GM21717 (cell line): ENCODE results near the gene KRTAP10-5.
"Not testable (repeated sequence)": the region's sequence is repeated elsewhere in the genome, so short reads cannot be mapped to it uniquely, and the experiment has no call there.

ENCODE experiments used
- ATAC-seq: cut with Tn5 transposase; IDR thresholded peaks from one replicate; pipeline ENCODE4 v1.9.1; 2021; ENCODE audit warnings: mild to moderate bottlenecking, moderate library complexity; ENCODE audit not compliant: unreplicated experiment

KRTAP10-5 gene

DNA sequence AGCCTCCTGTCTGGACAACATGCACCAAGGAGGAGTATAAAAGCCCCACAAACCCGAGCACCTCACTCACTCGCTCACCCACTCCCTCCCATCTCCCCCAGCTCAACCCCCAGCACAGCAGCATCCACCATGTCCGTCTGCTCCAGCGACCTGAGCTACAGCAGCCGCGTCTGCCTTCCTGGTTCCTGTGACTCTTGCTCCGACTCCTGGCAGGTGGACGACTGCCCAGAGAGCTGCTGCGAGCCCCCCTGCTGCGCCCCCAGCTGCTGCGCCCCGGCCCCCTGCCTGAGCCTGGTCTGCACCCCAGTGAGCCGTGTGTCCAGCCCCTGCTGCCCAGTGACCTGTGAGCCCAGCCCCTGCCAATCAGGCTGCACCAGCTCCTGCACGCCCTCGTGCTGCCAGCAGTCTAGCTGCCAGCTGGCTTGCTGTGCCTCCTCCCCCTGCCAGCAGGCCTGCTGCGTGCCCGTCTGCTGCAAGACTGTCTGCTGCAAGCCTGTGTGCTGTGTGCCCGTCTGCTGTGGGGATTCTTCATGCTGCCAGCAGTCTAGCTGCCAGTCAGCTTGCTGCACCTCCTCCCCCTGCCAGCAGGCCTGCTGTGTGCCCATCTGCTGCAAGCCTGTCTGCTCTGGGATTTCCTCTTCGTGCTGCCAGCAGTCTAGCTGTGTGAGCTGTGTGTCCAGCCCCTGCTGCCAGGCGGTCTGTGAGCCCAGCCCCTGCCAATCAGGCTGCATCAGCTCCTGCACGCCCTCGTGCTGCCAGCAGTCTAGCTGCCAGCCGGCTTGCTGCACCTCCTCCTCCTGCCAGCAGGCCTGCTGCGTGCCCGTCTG is 6.6 kb downstream of the KRTAP10-5 start, which contains the start of gene KRTAP10-4:
Gene KRTAP10-4 (plus strand): TSS at position 100 of the 827 bp plus-strand sequence. CDS start 30 bp downstream, at position 130.
- not testable (repeated sequence) for ATAC-seq

GRCh38 chr21:44572959-44573583 is 7.3 kb downstream of the KRTAP10-5 start:
- ATAC-seq: no peak

GRCh38 chr21:44571844-44572782 is 8.3 kb downstream of the KRTAP10-5 start:
- ATAC-seq: no peak

DNA sequence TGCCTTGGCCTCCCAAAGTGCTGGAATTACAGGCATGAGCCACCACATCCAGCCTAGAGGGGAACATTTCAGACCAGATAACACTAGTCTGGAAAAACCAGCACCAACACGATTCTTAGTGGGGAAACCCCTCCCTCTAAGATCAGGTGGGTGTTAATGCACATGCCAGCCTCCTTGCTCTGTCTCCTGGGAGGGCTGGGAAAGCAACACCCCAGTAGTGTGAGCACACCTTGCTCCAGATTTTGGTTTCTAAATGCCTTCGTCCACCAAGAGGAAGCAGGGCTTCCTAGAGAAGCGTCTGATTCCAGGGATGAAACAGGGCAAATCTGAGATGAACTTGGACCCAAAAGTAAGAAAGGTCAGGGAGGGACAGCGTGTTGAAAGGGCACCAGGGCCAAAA is 9.1 kb downstream of the KRTAP10-5 start:
- no peak for ATAC-seq

DNA sequence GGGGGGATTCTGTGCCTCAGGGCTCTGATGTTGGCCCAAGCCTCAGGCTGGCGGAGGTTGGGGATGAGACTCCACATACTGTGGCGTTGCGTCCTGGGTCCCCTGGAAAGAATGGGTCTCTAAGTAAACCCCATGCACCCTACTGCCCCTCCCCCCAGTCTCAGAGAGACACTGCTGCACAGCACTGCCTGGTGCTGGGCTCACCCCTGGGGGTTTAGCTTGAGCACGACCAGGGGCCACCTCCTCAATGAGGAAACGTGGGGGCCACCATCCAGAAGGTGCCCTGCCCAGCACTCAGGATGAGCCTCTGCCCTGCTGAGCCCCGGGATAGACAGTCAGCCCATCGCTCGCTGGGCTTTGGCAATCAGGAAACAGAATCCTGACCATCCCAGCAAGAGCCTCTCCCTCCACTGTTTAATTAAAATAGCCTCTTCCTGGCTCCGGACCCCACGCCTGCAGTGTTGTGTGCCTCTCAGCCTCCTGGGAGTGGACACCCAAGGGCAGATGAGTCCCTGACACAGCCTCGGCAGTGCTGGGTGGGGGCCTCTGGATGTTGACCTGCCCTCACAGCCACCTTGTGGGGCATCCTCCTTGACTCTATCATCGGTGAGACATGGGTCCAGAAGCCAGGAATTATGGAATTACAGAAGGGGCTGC is 10.4 kb downstream of the KRTAP10-5 start:
- ATAC-seq: no peak

DNA sequence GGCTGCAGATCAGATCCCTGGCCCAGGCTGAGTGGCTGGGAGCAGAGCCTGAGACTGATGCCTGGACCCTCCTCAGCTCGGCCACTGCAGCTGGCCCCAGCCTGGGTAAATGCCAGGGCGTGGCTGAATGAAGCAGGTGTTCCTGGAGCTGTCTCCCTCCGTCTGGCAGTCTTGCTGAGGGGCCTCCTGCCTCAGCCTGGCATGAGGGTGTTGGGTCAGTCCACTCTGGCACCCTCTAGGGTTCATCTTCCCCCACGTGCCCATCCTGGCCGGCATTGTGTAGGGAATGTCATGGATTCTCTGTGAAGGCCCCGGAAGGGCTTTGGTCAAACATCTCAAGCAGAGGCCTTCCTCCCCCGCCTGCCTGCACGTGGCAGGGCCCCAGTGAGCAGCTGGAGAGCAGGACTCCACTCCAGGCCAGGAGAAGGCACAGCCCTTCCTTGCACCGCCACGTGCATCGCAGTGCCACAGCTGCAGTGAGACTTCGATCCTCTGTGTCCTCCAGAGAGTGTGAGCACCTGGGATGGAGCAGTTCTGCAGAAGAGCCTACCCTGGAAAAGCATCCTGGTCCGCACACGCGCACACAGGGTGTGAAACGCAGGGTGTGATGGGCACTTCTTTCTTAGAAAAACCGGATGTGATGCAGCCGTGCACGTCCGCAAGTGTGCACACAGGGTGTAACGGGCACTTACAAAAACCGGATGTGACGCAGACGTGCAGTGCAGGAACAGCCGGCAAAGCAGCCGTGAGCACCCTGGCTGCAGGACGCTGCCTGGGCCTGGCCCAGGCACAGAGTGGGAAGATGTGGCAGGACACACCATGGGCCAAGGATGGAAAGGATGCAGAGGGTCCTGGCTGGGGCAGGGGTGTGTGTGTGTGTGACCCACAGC is 11.5 kb downstream of the KRTAP10-5 start:
- ATAC-seq: no peak

DNA sequence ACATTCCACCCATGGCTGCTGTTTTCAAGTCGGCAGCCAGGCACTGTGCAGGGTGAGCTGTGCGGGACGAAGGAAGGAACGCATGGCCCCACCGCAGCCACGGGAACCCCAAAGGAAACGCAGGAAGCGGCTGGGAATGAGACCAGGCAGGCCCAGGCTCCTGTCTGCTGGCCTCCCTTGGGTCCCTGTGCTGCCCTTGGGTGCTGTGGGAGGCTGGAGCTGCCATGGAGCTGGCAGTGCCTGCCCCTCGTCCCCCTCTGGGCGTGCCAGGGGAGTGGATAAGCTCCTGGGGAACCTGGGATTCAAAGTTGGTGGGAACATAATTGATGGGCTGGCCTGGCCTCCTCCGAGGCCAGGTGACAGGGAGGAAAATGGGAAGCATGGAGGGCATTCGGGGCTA is 12.1 kb downstream of the KRTAP10-5 start:
- no peak for ATAC-seq

DNA sequence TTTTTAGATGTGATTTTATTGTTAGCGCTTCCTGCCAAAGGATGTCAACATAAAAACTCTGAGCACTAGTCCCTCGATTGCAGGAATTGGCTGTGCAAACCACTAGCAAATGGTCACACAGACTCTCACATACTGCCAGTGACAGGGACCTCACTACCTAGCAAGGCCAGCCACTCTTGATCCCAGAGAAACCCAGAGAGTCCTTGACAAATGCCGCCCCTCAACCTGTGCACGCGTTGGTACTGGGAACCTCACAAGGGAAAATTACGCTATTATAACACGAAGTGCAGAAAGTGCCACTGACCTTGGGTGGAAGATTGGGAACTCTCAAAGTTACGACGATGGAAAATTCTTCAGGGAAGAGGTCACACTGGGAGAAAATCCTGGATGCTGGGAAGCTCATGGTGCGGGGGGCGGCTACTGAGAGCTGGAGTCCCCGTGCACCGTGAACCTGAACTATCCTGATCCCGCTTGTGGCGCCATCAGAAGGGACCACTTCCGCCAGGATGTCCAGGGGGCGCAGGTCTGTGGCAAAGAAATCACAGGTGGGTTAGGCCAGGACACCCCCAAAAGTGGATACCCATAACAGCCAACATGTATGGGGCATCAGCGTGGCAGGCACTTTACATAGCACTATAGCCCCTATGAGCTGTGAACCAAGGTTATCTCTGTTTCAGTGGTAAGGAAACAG is 12.8 kb downstream of the KRTAP10-5 start:
- ATAC-seq: no peak

DNA sequence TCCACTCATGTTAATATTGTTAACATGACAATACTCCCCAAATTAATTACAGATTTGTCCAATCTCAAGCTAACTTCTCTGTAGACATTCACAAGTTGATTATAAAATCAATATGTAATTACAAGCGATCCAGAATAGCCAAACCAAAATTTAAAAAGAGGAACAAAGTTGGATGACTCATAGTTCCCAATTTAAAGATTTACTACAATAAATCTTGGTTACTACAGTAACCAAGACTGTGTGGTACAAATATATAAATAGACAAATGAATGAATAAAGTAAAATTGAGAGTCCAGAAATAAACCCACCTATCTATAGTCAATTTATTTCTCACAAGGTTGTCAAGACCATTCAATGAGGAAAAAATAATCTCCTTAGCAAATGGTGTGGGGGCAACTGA is 14.0 kb downstream of the KRTAP10-5 start:
- no peak for ATAC-seq

DNA sequence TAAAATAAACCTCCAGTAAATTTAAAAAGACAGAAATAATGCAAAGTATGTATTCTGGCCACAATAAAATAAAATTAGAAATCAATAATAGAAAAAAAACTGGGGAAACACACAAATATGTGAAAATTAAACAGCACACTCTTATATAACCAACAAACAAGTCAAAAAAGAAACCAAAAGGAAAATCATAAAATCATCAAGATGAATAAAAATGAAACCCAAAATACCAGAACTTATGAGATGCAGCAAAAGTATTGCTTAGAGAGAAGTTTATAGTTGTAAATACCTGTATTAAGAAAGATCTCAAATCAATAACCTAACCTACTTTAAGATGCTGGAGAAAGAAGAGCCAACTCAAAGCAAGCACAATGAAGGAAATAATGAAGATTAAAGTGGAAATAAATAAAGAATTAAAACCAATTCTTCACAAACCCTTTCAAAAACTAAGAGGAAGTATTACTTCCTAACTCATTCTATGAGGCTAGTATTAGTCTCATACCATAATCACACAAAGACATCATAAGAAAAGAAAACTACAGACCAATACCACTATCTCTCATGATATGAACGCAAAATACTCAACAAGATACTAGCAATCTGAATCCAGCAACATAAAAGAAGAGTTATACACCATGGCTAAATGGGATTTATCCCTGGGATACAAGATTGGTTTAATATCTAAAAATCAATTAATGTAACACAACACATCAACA is 15.4 kb downstream of the KRTAP10-5 start:
- ATAC-seq: no peak

DNA sequence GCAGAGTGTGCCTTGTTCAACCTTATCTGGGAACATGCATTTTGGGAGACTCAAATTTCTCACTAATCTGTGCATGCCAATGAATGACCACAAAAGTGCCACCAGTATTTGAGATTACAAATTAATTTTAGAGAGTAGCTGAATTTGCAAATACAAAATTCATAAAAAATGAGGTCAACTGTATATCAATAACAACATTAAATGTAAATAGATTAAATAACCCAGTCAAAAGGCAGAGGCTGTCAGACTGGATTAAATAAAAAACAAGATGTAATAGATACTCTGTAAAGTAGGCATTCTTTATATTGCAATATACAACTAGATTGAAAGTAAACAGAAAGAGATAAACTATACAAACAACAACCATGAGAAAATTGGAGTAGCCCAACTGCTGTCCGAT is 16.3 kb downstream of the KRTAP10-5 start:
- no peak for ATAC-seq

GRCh38 chr21:44558695-44559094 is 21.7 kb downstream of the KRTAP10-5 start, which contains the start of gene KRTAP10-3:
KRTAP10-3 (minus strand) TSS chr21:44558795; CDS start chr21:44558715, 80 bp downstream.
- ATAC-seq: no peak

DNA sequence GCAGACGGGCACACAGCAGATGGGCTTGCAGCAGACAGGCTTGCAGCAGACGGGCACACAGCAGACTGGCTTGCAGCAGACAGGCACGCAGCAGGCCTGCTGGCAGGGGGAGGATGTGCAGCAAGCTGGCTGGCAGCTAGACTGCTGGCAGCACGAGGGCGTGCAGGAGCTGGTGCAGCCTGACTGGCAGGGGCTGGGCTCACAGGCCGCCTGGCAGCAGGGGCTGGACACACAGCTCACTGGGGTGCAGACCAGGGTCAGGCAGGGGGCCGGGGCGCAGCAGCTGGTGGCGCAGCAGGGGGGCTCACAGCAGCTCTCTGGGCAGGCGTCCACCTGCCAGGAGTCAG is 22.1 kb downstream of the KRTAP10-5 start:
- ATAC-seq: not testable (repeated sequence)

- ATAC-seq: no peak
These were observed 22.7 kb downstream of the KRTAP10-5 start for GRCh38 chr21:44557491-44558328.

GRCh38 chr21:44556879-44557278 is 23.5 kb downstream of the KRTAP10-5 start:
- ATAC-seq: no peak

- ATAC-seq: no peak
These were observed 25.1 kb downstream of the KRTAP10-5 start for GRCh38 chr21:44555200-44555875.

GRCh38 chr21:44552681-44553080 is 27.7 kb downstream of the KRTAP10-5 start:
- no peak for ATAC-seq
